ENCODE data around the gene SERPINA12.

The SERPINA12 gene

GRCh38 chr14:94473666-94474410 lies 35.4 kb downstream of the SERPINA12 start:
- no peak for TF ChIP-seq CTCF (IDR thresholded peaks at IDR 0.05)
- intact Hi-C loops (cut with DNase I; ENCODE audit: low total_unique reads): no loop called here
- DNase-seq: no peak
- no peak overlapping the region for H3K4me3 ChIP-seq
- no peaks in the 10 kb centered on the region for H3K36me3 ChIP-seq
- no peak overlapping the region for H3K27ac ChIP-seq
- H3K4me1 ChIP-seq: no peaks in the 10 kb centered on the region
- peaks cover 0 to 10% (median 6%) of the 10 kb centered on the region in 3 donors for H3K9me3 ChIP-seq
- peaks cover 0 to 3% of the 10 kb centered on the region in 2 donors for H3K27me3 ChIP-seq

DNA sequence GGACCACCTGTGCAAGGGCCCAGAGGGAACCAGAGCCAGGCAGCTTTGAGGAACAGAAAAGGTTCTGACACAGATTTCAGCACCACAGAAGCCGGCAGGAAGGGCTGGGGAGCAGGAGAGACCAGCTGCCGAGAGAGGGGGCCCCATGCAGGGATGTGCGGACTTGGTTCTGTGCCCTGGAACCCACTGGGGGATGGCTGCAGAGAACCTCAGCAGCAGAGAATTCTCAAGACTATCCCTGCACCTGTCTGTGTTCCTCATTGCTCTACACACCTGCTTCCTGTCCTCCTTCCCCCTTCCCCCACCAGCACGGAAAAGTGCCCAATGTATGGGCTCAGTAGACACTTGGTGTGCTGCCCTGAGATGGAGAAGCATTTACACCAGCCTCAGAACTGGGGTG lies 36.4 kb downstream of the SERPINA12 start:
- intact Hi-C loops (cut with DNase I; ENCODE audit: low total_unique reads): no loop called here
- H3K4me1 ChIP-seq: no peaks in the 10 kb centered on the region
- DNase-seq: no peak

DNA sequence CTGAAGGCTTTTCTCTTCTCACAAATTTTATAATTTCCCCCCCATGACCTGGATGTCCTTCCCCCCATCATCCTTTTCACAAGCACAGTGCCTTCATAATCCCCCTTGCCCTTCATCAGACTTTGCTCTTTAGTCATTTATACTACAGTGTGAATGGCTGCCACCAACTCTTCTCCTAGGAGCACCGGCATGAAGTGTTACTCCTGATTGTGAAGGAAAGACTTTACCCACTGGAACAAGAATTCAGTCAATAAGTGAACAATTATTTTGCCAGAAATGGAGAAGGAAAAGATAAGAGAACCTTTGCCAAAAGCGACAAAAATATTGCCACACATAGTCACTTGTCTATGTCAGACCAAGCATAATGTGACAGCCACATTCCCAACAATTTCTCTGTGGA lies 38.2 kb downstream of the SERPINA12 start:
- H3K36me3 ChIP-seq: no peaks in the 10 kb centered on the region
- no peak for TF ChIP-seq CTCF (IDR thresholded peaks at IDR 0.05)
- H3K27me3 ChIP-seq: peaks cover 0 to 3% of the 10 kb centered on the region in 2 donors
- no peak overlapping the region for H3K4me3 ChIP-seq
- H3K9me3 ChIP-seq: no peaks in the 10 kb centered on the region
- intact Hi-C loops (cut with DNase I; ENCODE audit: low total_unique reads): no loop called here
- H3K4me1 ChIP-seq: no peaks in the 10 kb centered on the region
- DNase-seq: no peak
- H3K27ac ChIP-seq: no peak overlapping the region

More for the DNA sequence above, 36.4 kb downstream of the SERPINA12 start:
- Histone ChIP-seq H3K27ac (no peak overlapping the region), H3K4me3 (no peak overlapping the region), H3K9me3 (peaks cover 0 to under 1% (median 0%) of the 10 kb centered on the region in 3 donors), H3K36me3 (no peaks in the 10 kb centered on the region), H3K27me3 (peaks cover 0 to 3% of the 10 kb centered on the region in 2 donors)
- TF ChIP-seq CTCF (IDR thresholded peaks at IDR 0.05): no peak

- Histone ChIP-seq H3K4me3 (no peak overlapping the region), H3K27me3 (peaks cover 0 to 3% of the 10 kb centered on the region in 2 donors), H3K4me1 (no peaks in the 10 kb centered on the region), H3K36me3 (no peaks in the 10 kb centered on the region), H3K27ac (no peak overlapping the region), H3K9me3 (peaks cover 0 to 5% (median 0%) of the 10 kb centered on the region in 3 donors)
- no peak for TF ChIP-seq CTCF (IDR thresholded peaks at IDR 0.05)
- intact Hi-C loops (cut with DNase I; ENCODE audit: low total_unique reads): no loop called here
- no peak for DNase-seq
These were observed 39.0 kb downstream of the SERPINA12 start for GRCh38 chr14:94470311-94470710.

GRCh38 chr14:94469261-94469660 lies 40.0 kb downstream of the SERPINA12 start:
- DNase-seq: no peak
- Histone ChIP-seq H3K27ac (no peak overlapping the region), H3K27me3 (no peaks in the 10 kb centered on the region)

More at GRCh38 chr14:94469261-94469660, 40.0 kb downstream of the SERPINA12 start:
- intact Hi-C loops (cut with DNase I; ENCODE audit: low total_unique reads): no loop called here
- H3K4me1 ChIP-seq: no peaks in the 10 kb centered on the region
- H3K4me3 ChIP-seq: no peak overlapping the region
- H3K9me3 ChIP-seq: peaks cover 0 to 10% (median 4%) of the 10 kb centered on the region in 3 donors
- TF ChIP-seq CTCF (IDR thresholded peaks at IDR 0.05): no peak
- H3K36me3 ChIP-seq: no peaks in the 10 kb centered on the region

All from tibial artery (tissue), 4 donors.